ENCODE results near the gene KLHL24.

GRCh38 chr3:183662099-183662498, 26.7 kb downstream of the KLHL24 start:
- TF ChIP-seq CTCF (IDR thresholded peaks at IDR 0.05) (no peak), POLR2A (IDR thresholded peaks at IDR 0.05) (no peak)
